Mesothelial cell of epicardium (in vitro differentiated cells): ENCODE measurements around the gene CDH4. TPM values are rescaled to one million over a fixed set of nuclear protein-coding genes. Genes with fewer than 3 reads are reported as not detected.
A peak's percentile ranks its signal among the peaks of the same experiment; 100 is the strongest.

ENCODE experiments used
- DNase-seq, 2 experiments: peaks; one replicate each; pipeline ENCODE4 v3.0.0; 2021; ENCODE audit warnings: low spot score in 2 of 2; ENCODE audit not compliant: unreplicated experiment in 2 of 2
- H3K27ac Mint-ChIP-seq: 2 replicates; pipeline ENCODE4 v1.8.0; 2021; ENCODE audit warnings: mixed read lengths
- H3K27me3 Mint-ChIP-seq: 2 replicates; pipeline ENCODE4 v1.8.0; 2021; ENCODE audit warnings: low read depth, mixed read lengths
- H3K36me3 Mint-ChIP-seq: 2 replicates; pipeline ENCODE4 v1.8.0; 2021; ENCODE audit warnings: mixed read lengths
- H3K4me1 Mint-ChIP-seq: 2 replicates; pipeline ENCODE4 v1.8.0; 2021; ENCODE audit warnings: mixed read lengths
- H3K4me3 Mint-ChIP-seq: 2 replicates; pipeline ENCODE4 v1.8.0; 2021; ENCODE audit warnings: mild to moderate bottlenecking, moderate library complexity, mixed read lengths
- H3K9me3 Mint-ChIP-seq: 2 replicates; pipeline ENCODE4 v1.8.0; 2021; ENCODE audit warnings: mixed read lengths
- total RNA-seq: library from RNA; stranded (reverse); gene quantifications from 3 replicates; pipeline ENCODE4 v1.2.1, GENCODE V29; 2021
- TF ChIP-seq, protein P1 (sequence below): fragments of 200-600 bp; sonication (generic); IDR thresholded peaks from one replicate; pipeline ENCODE4 v1.5.0; 2021; ENCODE audit warnings: antibody characterized with exemption; ENCODE audit not compliant: unreplicated experiment

The CDH4 gene
- total RNA-seq, 1 donor from 2014 or later, result 1.1 TPM

DNA sequence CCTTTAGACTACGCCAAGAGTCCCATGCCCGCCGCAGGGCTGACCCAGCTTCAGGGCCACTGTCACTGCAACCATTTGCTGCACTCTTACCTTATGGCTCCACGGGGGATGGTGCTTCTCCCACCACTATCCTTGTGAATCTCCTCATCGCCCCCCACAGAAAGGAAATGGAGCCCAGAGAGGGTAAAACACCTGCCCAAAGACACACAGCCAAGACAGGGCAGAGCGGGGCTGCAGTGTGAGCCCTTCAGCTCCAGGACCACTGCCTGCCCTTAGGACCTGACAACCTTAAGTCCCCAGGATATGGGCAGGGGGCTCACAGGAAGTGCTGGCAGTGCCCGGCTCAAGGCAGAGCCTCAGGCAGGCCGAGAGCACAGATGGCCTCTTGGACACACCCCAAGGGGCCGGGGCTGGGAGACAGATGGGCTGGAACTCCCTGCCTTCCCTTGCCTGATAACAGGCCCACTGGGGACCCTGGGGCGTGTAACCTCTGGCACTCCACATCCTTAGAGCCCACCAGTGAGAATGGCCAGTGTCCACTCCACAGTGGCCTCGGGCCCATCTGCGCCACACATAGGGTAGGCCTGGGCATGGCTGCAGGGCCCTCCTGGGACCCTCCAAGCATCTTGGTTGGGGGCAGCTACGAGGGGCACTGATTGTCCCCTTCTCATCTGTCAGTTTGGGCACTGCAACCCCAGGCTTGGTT is 548.5 kb downstream of the CDH4 start:
- TF ChIP-seq, protein P1, sequence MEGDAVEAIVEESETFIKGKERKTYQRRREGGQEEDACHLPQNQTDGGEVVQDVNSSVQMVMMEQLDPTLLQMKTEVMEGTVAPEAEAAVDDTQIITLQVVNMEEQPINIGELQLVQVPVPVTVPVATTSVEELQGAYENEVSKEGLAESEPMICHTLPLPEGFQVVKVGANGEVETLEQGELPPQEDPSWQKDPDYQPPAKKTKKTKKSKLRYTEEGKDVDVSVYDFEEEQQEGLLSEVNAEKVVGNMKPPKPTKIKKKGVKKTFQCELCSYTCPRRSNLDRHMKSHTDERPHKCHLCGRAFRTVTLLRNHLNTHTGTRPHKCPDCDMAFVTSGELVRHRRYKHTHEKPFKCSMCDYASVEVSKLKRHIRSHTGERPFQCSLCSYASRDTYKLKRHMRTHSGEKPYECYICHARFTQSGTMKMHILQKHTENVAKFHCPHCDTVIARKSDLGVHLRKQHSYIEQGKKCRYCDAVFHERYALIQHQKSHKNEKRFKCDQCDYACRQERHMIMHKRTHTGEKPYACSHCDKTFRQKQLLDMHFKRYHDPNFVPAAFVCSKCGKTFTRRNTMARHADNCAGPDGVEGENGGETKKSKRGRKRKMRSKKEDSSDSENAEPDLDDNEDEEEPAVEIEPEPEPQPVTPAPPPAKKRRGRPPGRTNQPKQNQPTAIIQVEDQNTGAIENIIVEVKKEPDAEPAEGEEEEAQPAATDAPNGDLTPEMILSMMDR, result no peak
- peaks cover 6% of the 10 kb centered on the region for H3K4me1 Mint-ChIP-seq

DNA sequence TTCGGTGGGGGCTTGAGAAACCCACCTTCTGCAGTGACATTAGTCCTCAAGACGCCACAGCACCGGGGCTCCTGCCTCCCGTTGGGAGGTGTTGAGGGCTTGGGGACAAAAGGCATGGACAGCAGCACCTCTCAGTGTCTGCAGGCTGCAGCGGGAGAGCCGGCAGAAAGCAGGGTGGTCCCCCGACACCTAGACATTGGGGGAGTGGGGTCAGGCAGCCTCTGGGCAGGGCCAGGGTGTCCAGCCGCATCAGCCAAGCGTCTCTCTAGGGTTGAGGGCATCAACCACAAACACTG is 549.0 kb downstream of the CDH4 start:
- peaks cover 32% of the 10 kb centered on the region for H3K27me3 Mint-ChIP-seq
- TF ChIP-seq, protein P1, result no peak
- peak in 1 of 2 experiments; percentile 3 for DNase-seq
- H3K36me3 Mint-ChIP-seq, result no peaks in the 10 kb centered on the region
- H3K4me3 Mint-ChIP-seq, result no peak overlapping the region
- no peak overlapping the region for H3K27ac Mint-ChIP-seq
- no peaks in the 10 kb centered on the region for H3K9me3 Mint-ChIP-seq
- peaks cover 6% of the 10 kb centered on the region for H3K4me1 Mint-ChIP-seq

More for the DNA sequence above, 548.5 kb downstream of the CDH4 start:
- H3K4me3 Mint-ChIP-seq, result no peak overlapping the region
- H3K9me3 Mint-ChIP-seq, result no peaks in the 10 kb centered on the region
- peak in 1 of 2 experiments; percentile 10 for DNase-seq
- H3K36me3 Mint-ChIP-seq, result no peaks in the 10 kb centered on the region
- H3K27ac Mint-ChIP-seq, result no peak overlapping the region
- peaks cover 30% of the 10 kb centered on the region for H3K27me3 Mint-ChIP-seq

DNA sequence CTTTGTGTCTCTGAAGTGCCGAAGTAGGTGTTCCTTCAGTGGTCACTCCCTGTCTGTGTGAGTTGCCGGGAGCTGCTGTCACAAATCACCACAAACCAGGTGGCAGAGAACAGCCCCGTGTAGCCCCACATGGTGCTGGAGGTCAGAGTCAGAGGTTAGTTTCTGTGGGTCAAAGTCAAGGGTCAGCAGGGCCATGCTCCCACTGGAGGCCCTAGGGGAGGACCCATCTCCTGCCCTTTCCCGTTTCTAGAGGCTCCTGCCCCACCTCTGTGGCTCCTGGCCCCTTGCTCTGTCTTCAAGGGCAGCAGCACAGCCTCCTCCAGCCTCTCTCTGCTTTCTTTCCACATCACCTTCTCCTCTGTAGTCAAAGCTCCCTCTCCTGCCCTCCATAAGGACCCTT is 549.4 kb downstream of the CDH4 start:
- Mint-ChIP-seq H3K4me3 (no peak overlapping the region), H3K27ac (no peak overlapping the region)

DNA sequence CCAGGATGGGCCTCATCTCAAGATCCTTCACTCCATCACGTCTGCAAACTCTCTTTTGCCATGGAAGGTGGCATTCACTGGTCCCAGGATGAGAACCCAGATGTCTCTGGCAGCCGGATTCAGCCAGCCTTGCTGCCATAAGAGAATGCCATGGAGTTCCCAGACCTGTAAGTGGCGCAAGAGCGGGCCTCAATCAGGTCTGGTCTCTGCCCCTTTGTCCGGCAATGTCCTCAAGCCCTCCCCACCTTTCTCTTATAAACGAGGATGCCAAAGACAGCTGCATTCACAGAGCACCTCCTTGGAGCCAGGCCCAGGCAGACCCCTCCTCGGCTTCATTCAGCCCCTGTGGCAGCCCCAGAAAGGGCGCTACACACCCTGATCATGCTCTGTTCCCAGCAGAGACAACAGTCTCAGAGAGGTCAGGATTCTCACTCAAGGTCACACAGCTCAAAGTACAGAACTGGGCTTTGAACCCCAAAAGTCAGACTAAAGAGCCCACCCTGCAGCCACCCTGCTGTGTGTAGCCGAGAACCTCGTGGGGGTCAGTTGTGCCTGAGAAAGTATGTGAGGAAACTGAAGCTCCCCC is 549.9 kb downstream of the CDH4 start:
- H3K9me3 Mint-ChIP-seq, result no peaks in the 10 kb centered on the region
- H3K27me3 Mint-ChIP-seq, result peaks cover 41% of the 10 kb centered on the region
- no peak overlapping the region for H3K27ac Mint-ChIP-seq
- TF ChIP-seq, protein P1, result no peak
- H3K36me3 Mint-ChIP-seq, result no peaks in the 10 kb centered on the region
- peak in 1 of 2 experiments; percentile 3 for DNase-seq
- H3K4me1 Mint-ChIP-seq, result peaks cover 6% of the 10 kb centered on the region
- H3K4me3 Mint-ChIP-seq, result no peak overlapping the region

More for the DNA sequence above, 549.4 kb downstream of the CDH4 start:
- Mint-ChIP-seq H3K36me3 (no peaks in the 10 kb centered on the region), H3K27me3 (peaks cover 36% of the 10 kb centered on the region), H3K4me1 (peaks cover 6% of the 10 kb centered on the region), H3K9me3 (no peaks in the 10 kb centered on the region)
- TF ChIP-seq, protein P1, result no peak
- no peak for DNase-seq

DNA sequence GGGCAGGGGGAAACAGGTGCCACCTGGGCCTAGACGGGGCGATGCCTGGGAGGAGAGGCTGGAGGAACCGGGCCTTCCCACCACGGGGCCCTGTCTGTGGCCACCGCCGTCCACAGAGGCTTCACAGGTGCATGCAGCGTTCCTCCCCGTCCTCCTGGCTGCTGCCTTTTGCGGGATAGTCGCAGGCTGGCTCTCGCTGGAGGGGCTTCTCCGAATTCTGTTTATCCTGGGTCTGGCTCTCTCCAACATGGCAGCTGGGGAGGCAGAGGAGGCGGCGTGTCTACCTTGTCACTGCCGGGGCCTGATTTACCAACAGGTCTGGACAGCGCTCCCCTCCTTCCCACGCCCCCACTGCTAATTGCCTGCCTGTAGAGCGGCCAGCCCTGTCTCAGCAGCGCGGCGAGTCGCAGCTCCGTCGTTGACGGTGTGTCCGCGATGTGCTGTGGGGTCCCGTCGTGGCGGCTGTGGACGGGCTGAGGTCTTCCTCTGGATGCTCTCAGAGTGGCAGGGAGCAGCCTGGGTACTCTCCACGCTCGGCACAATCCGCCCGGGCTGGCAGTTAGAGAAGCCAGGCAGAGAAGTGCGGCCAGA is 550.8 kb downstream of the CDH4 start:
- no peak overlapping the region for H3K27ac Mint-ChIP-seq
- TF ChIP-seq, protein P1, result no peak
- DNase-seq, result peak in 1 of 2 experiments; percentile 16
- no peaks in the 10 kb centered on the region for H3K36me3 Mint-ChIP-seq
- H3K4me1 Mint-ChIP-seq, result peaks cover 6% of the 10 kb centered on the region
- H3K4me3 Mint-ChIP-seq, result no peak overlapping the region
- peaks cover 45% of the 10 kb centered on the region for H3K27me3 Mint-ChIP-seq
- H3K9me3 Mint-ChIP-seq, result no peaks in the 10 kb centered on the region
